ENCODE data around the gene COG7. TPM values are rescaled to one million over a fixed set of nuclear protein-coding genes. Genes with fewer than 3 reads are reported as not detected.
A peak's percentile ranks its signal among the peaks of the same experiment; 100 is the strongest.

COG7 gene
- total and polyA plus RNA-seq, 2 of the 13 experiments (the other 11 are each of a cell fraction or from before 2014, with no cell fraction given): 12.6 to 54.5 TPM

GRCh38 chr16:23452572-23453337 is at the start of gene COG7 (continued):
- TF ChIP-seq HIC2 (CRISPR knock-in tag; IDR thresholded peaks at IDR 0.05; ENCODE audit: low read depth) (peak; percentile 34; the same call in 1 of the 2 replicates), LBX2 (CRISPR knock-in tag; IDR thresholded peaks at IDR 0.05; ENCODE audit: borderline replicate concordance) (peak; percentile 89; the same call in 1 of the 2 replicates), ZNF891 (CRISPR knock-in tag; IDR thresholded peaks at IDR 0.05) (peak; percentile 95), ZBTB2 (CRISPR knock-in tag; IDR thresholded peaks at IDR 0.05; ENCODE audit: low read depth) (no peak; the same call in 1 of the 2 replicates), ZNF780A (CRISPR knock-in tag; IDR thresholded peaks at IDR 0.05) (peak; percentile 40; the same call in 1 of the 2 replicates), ZNF883 (CRISPR knock-in tag; IDR thresholded peaks at IDR 0.05; ENCODE audit: not compliant biosample characterization) (peak; percentile 85), E2F5 (CRISPR knock-in tag; conservative IDR thresholded peaks at IDR 0.05) (peak; percentile 74; the same call in 1 of the 2 replicates), ZNF83 (CRISPR knock-in tag; IDR thresholded peaks at IDR 0.05; ENCODE audit: borderline replicate concordance) (peak; percentile 98; the same call in 1 of the 2 replicates), SAP130 (CRISPR knock-in tag; IDR thresholded peaks at IDR 0.05; ENCODE audit: low read depth) (peak; percentile 100), SP1 (IDR thresholded peaks at IDR 0.05) (no peak), SP1 (CRISPR knock-in tag; IDR thresholded peaks at IDR 0.05) (peak; percentile 81), FOXO1 (CRISPR knock-in tag; IDR thresholded peaks at IDR 0.05) (peak; percentile 74), PATZ1 (CRISPR knock-in tag; IDR thresholded peaks at IDR 0.05) (peak; percentile 65), ZBTB33 (CRISPR knock-in tag; IDR thresholded peaks at IDR 0.05) (peak; percentile 23; the same call in 1 of the 2 replicates), PRMT3 (CRISPR knock-in tag; IDR thresholded peaks at IDR 0.05; ENCODE audit: borderline replicate concordance, low read depth) (0 out of 2 replicates have a peak, but pooled peaks have one; percentile 80), ZNF839 (CRISPR knock-in tag; IDR thresholded peaks at IDR 0.05; ENCODE audit: borderline replicate concordance) (peak; percentile 96), CREM (IDR thresholded peaks at IDR 0.05) (peak; percentile 80), CREM (CRISPR knock-in tag; IDR thresholded peaks at IDR 0.05) (0 out of 2 replicates have a peak, but pooled peaks have one; percentile 27), ZSCAN12 (CRISPR knock-in tag; IDR thresholded peaks at IDR 0.05) (peak; percentile 78), HDAC2 (CRISPR knock-in tag; IDR thresholded peaks at IDR 0.05) (peak; percentile 82; the same call in 1 of the 2 replicates)

All from HepG2 (cell line).